ENCODE data around the gene PTGER3.
A peak's percentile ranks its signal among the peaks of the same experiment; 100 is the strongest.

Gene PTGER3

GRCh38 chr1:70970407-70970806, 77.2 kb downstream of the PTGER3 start:
- no peak for TF ChIP-seq CTCF (IDR thresholded peaks at IDR 0.05; ENCODE audit: extremely low read depth, insufficient read depth, missing control alignments)
- in situ Hi-C loops (cut with MboI; ENCODE audit: low pct_unique_long_range_greater_than_20kb, low sequenced_read_pairs, unreplicated experiment), result no loop called here
- DNase-seq (ENCODE audit: low spot score), result no peak

- peak; percentile 40 for TF ChIP-seq CTCF (IDR thresholded peaks at IDR 0.05; ENCODE audit: extremely low read depth, insufficient read depth, missing control alignments)
- DNase-seq (ENCODE audit: low spot score), result peak; percentile 13
- in situ Hi-C loops (cut with MboI; ENCODE audit: low pct_unique_long_range_greater_than_20kb, low sequenced_read_pairs, unreplicated experiment), result no loop called here
Observed at GRCh38 chr1:70966018-70966638, 81.5 kb downstream of the PTGER3 start.

- in situ Hi-C loops (cut with MboI; ENCODE audit: low pct_unique_long_range_greater_than_20kb, low sequenced_read_pairs, unreplicated experiment), result no loop called here
- TF ChIP-seq CTCF (IDR thresholded peaks at IDR 0.05; ENCODE audit: extremely low read depth, insufficient read depth, missing control alignments), result peak; percentile 2
- no peak for DNase-seq (ENCODE audit: low spot score)
Observed at GRCh38 chr1:70963374-70963773, 84.2 kb downstream of the PTGER3 start.

- in situ Hi-C loops (cut with MboI; ENCODE audit: low pct_unique_long_range_greater_than_20kb, low sequenced_read_pairs, unreplicated experiment), result no loop called here
- no peak for TF ChIP-seq CTCF (IDR thresholded peaks at IDR 0.05; ENCODE audit: extremely low read depth, insufficient read depth, missing control alignments)
Observed at GRCh38 chr1:70961374-70961975, 86.1 kb downstream of the PTGER3 start.

GRCh38 chr1:70948396-70949017, 99.1 kb downstream of the PTGER3 start:
- DNase-seq (ENCODE audit: low spot score), result no peak
- no peak for TF ChIP-seq CTCF (IDR thresholded peaks at IDR 0.05; ENCODE audit: extremely low read depth, insufficient read depth, missing control alignments)
- in situ Hi-C loops (cut with MboI; ENCODE audit: low pct_unique_long_range_greater_than_20kb, low sequenced_read_pairs, unreplicated experiment), result no loop called here

More at GRCh38 chr1:70961374-70961975, 86.1 kb downstream of the PTGER3 start:
- DNase-seq (ENCODE audit: low spot score), result no peak

GRCh38 chr1:70947835-70948234, 99.8 kb downstream of the PTGER3 start:
- no peak for DNase-seq (ENCODE audit: low spot score)
- in situ Hi-C loops (cut with MboI; ENCODE audit: low pct_unique_long_range_greater_than_20kb, low sequenced_read_pairs, unreplicated experiment), result no loop called here
- TF ChIP-seq CTCF (IDR thresholded peaks at IDR 0.05; ENCODE audit: extremely low read depth, insufficient read depth, missing control alignments), result no peak
